Type B pancreatic cell (in vitro differentiated cells): ENCODE results near the gene CYP51A1. TPM values are rescaled to one million over a fixed set of nuclear protein-coding genes. Genes with fewer than 3 reads are reported as not detected.
A peak's percentile ranks its signal among the peaks of the same experiment; 100 is the strongest.

Experiments used
- DNase-seq: peaks from one replicate; pipeline ENCODE4 v3.0.0; 2021; ENCODE audit warnings: mixed read lengths; ENCODE audit not compliant: unreplicated experiment; ENCODE audit errors: extremely low spot score
- H3K27ac Mint-ChIP-seq: 2 replicates; pipeline ENCODE4 v1.8.0; 2021; ENCODE audit warnings: mild to moderate bottlenecking, mixed read lengths
- H3K27me3 Mint-ChIP-seq: 2 replicates; pipeline ENCODE4 v1.8.0; 2021; ENCODE audit warnings: mixed read lengths
- H3K36me3 Mint-ChIP-seq: 2 replicates; pipeline ENCODE4 v1.8.0; 2021; ENCODE audit warnings: mixed read lengths
- H3K4me1 Mint-ChIP-seq: one replicate; pipeline ENCODE4 v1.8.0; 2021; ENCODE audit warnings: mixed read lengths; ENCODE audit not compliant: unreplicated experiment
- H3K4me3 Mint-ChIP-seq: 2 replicates; pipeline ENCODE4 v1.8.0; 2021; ENCODE audit warnings: mild to moderate bottlenecking, mixed read lengths
- H3K9me3 Mint-ChIP-seq: 2 replicates; pipeline ENCODE4 v1.8.0; 2021; ENCODE audit warnings: mixed read lengths
- CTCF ChIP-seq: fragments of 200-600 bp; sonication (generic); conservative IDR thresholded peaks from 2 replicates; pipeline ENCODE4 v1.5.0; 2021; ENCODE audit warnings: antibody characterized with exemption, mild to moderate bottlenecking
- total RNA-seq: library from RNA; stranded (reverse); gene quantifications from 2 replicates; pipeline ENCODE4 v1.2.1, GENCODE V29; 2021; ENCODE audit warnings: low replicate concordance

Gene CYP51A1
- total RNA-seq, 1 donor from 2014 or later, result 82.8 TPM

GRCh38 chr7:92131764-92132330 lies 2.4 kb downstream of the CYP51A1 start:
- no peaks in the 10 kb centered on the region for H3K9me3 Mint-ChIP-seq
- no peak for DNase-seq
- peak overlapping the region; percentile 72 for H3K4me3 Mint-ChIP-seq
- peaks cover 19% of the 10 kb centered on the region for H3K36me3 Mint-ChIP-seq
- peaks cover 30% of the 10 kb centered on the region for H3K4me1 Mint-ChIP-seq
- no peaks in the 10 kb centered on the region for H3K27me3 Mint-ChIP-seq
- H3K27ac Mint-ChIP-seq, result no peak overlapping the region
- TF ChIP-seq CTCF, result no peak

GRCh38 chr7:92131093-92131492 lies 3.2 kb downstream of the CYP51A1 start:
- Mint-ChIP-seq H3K27me3 (no peaks in the 10 kb centered on the region), H3K27ac (no peak overlapping the region), H3K36me3 (peaks cover 24% of the 10 kb centered on the region), H3K4me1 (peaks cover 30% of the 10 kb centered on the region), H3K4me3 (peak overlapping the region; percentile 26), H3K9me3 (no peaks in the 10 kb centered on the region)
- no peak for TF ChIP-seq CTCF
- DNase-seq, result no peak

GRCh38 chr7:92121681-92122080 lies 12.6 kb downstream of the CYP51A1 start:
- Mint-ChIP-seq H3K9me3 (no peaks in the 10 kb centered on the region), H3K36me3 (peaks cover 56% of the 10 kb centered on the region), H3K27me3 (no peaks in the 10 kb centered on the region), H3K4me3 (no peak overlapping the region), H3K4me1 (peaks cover 6% of the 10 kb centered on the region), H3K27ac (no peak overlapping the region)
- TF ChIP-seq CTCF, result no peak
- no peak for DNase-seq

- DNase-seq, result no peak
- Mint-ChIP-seq H3K4me1 (peaks cover 6% of the 10 kb centered on the region), H3K4me3 (no peak overlapping the region), H3K27me3 (no peaks in the 10 kb centered on the region), H3K27ac (no peak overlapping the region), H3K9me3 (no peaks in the 10 kb centered on the region), H3K36me3 (peaks cover 62% of the 10 kb centered on the region)
- TF ChIP-seq CTCF, result no peak
Measured at GRCh38 chr7:92119213-92119759, 15.0 kb downstream of the CYP51A1 start.

- H3K27me3 Mint-ChIP-seq, result no peaks in the 10 kb centered on the region
- no peak for TF ChIP-seq CTCF
- H3K27ac Mint-ChIP-seq, result no peak overlapping the region
- no peak for DNase-seq
- no peak overlapping the region for H3K4me3 Mint-ChIP-seq
- H3K9me3 Mint-ChIP-seq, result no peaks in the 10 kb centered on the region
- peaks cover 55% of the 10 kb centered on the region for H3K36me3 Mint-ChIP-seq
- H3K4me1 Mint-ChIP-seq, result peaks cover 6% of the 10 kb centered on the region
Measured at GRCh38 chr7:92116949-92117348, 17.3 kb downstream of the CYP51A1 start.

GRCh38 chr7:92115821-92116220 lies 18.5 kb downstream of the CYP51A1 start:
- Mint-ChIP-seq H3K4me3 (no peak overlapping the region), H3K9me3 (no peaks in the 10 kb centered on the region)

More at GRCh38 chr7:92115821-92116220, 18.5 kb downstream of the CYP51A1 start:
- DNase-seq, result no peak
- no peak overlapping the region for H3K27ac Mint-ChIP-seq
- peaks cover 6% of the 10 kb centered on the region for H3K4me1 Mint-ChIP-seq
- H3K27me3 Mint-ChIP-seq, result no peaks in the 10 kb centered on the region
- no peak for TF ChIP-seq CTCF
- H3K36me3 Mint-ChIP-seq, result peaks cover 45% of the 10 kb centered on the region
